Dedifferentiated amniotic fluid mesenchymal stem cell (primary cell): ENCODE data around the gene MGAT4C.
A peak's percentile ranks its signal among the peaks of the same experiment; 100 is the strongest.
"Not testable (repeated sequence)": the region's sequence is repeated elsewhere in the genome, so short reads cannot be mapped to it uniquely, and the experiment has no call there.

ENCODE experiments used
- DNase-seq: peaks from one replicate; pipeline ENCODE4 v3.0.0-alpha.2; 2016; ENCODE audit errors: extremely low spot score

Gene MGAT4C

GRCh38 chr12:86134561-86134960 lies 121.6 kb downstream of the MGAT4C start:
- DNase-seq = peak; percentile 31

GRCh38 chr12:86126900-86127299 lies 129.3 kb downstream of the MGAT4C start:
- not testable (repeated sequence) for DNase-seq

- DNase-seq = no peak
These were observed 133.2 kb downstream of the MGAT4C start for GRCh38 chr12:86122846-86123468.

DNA sequence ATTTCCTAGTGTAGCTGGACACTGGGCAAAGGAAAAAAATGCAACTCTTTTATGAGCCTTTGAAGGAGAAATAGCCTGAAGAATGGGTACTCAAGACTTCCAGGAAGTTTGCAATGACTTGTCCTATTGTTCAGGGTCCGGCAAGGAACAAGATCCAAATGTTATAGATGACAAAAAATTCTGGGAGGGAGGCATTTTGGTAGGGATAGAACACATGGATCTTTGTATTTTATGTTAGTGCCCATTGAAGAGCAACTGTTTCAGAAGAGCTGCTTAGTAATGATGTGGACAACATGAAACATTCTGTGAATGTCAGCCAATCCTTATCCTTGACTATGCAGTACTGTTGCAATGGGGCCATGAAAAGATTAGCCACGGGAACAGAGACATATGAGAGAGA lies 138.0 kb downstream of the MGAT4C start:
- DNase-seq = no peak

GRCh38 chr12:86117711-86118110 lies 138.5 kb downstream of the MGAT4C start:
- no peak for DNase-seq

DNA sequence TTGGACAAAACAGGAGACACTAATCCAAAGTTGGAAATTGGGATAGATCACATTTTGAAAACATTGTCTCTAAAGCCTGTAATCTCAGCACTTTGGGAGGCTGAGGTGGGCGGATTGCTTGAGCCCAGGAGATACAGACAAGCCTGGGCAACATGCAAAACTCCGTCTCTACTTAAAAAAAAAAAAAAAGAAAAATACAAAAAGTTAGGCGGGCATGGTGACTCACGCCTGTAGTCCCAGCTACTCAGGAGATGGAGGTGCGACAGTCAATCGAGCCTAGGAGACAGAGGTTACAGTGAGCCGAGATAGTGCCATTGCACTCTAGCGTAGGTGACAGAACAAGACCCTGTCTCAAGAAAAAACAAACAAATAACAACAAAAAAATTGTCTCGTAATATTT lies 152.1 kb downstream of the MGAT4C start:
- no peak for DNase-seq

- DNase-seq = no peak
These were observed 159.0 kb downstream of the MGAT4C start for GRCh38 chr12:86097161-86097560.

DNA sequence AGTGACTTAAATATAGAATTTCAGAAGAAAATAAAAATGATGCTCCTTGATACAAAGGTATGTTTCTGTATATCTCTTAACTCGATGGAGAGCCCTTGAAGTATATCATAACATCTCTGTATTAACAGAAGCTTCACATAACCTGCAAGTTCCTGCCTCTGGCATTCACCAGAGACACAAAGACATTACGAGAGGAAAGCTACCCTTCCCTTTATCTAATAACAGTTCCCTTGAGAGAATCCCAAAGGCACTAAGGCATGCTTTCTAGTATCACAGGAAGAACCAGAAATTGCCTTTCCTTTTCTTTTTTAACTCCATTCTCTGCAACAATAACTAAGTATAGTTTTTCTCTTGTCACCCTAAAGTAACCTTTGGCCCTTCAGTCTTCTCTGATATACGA lies 164.5 kb downstream of the MGAT4C start:
- DNase-seq = no peak

DNA sequence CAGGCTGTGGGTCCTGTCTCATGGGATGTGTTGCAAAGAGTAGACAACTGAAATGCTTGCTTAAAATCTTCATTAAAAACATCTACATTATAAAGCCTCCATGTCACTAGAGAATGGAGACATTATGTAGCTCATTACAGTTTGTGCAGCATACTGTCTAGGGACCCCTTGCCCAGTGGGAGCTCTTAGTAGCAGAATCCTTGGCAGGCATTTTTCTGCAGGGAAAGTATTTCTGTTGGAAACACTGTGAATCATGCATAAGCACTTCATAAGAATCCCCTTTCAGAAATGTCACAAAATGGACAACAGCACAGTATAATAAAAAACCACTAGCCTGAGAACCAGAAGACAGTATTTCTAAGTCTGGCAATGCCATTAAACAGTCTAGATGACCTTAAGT lies 174.3 kb downstream of the MGAT4C start:
- DNase-seq = no peak

- DNase-seq = not testable (repeated sequence)
These were observed 197.1 kb downstream of the MGAT4C start for GRCh38 chr12:86059052-86059451.

GRCh38 chr12:86057092-86057845 lies 198.9 kb downstream of the MGAT4C start:
- DNase-seq = no peak

DNA sequence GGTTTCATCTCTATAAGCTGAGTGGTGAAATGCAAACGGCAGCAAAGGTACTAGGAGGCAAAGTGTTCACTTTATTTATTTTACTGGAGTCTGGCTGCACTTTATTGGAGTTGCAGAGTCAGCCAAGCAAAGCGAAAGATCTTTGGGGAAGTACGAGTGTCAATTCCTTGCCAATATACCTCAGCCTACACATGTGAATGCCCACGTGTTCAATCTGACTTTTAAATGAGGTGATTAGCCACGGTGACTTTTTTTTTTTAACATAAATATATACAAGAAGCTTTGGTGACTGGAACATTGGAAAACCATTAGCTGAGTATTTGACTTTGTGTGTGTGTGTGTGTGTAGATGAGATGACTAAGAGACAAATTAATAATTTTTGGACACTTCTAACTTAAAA lies 203.3 kb downstream of the MGAT4C start:
- DNase-seq = no peak

- DNase-seq = no peak
These were observed 206.2 kb downstream of the MGAT4C start for GRCh38 chr12:86050010-86050409.

GRCh38 chr12:86044396-86044795 lies 211.8 kb downstream of the MGAT4C start:
- DNase-seq = no peak

DNA sequence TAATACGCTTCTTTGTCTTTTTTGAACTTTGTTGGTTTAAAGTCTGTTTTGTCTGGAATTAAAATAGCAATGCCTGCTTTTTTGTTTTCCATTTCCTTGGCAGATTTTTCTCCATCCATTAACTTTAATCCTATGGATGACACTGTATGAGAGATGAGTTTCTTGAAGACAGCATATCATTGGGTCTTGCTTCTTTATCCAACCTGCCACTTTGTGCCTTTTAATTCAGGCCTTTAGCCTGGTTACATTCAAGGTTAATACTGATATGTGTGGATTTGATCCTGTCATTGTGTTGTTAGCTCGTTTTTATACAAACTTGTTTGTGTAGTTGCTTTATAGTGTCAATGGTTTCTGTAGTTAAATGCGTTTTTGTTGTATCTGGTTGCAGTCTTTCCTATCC lies 214.1 kb downstream of the MGAT4C start:
- DNase-seq = no peak

GRCh38 chr12:86018361-86018760 lies 237.8 kb downstream of the MGAT4C start:
- DNase-seq = no peak

- no peak for DNase-seq
These were observed 241.2 kb downstream of the MGAT4C start for GRCh38 chr12:86015026-86015425.

- DNase-seq = no peak
These were observed 249.5 kb downstream of the MGAT4C start for GRCh38 chr12:86006727-86007126.

DNA sequence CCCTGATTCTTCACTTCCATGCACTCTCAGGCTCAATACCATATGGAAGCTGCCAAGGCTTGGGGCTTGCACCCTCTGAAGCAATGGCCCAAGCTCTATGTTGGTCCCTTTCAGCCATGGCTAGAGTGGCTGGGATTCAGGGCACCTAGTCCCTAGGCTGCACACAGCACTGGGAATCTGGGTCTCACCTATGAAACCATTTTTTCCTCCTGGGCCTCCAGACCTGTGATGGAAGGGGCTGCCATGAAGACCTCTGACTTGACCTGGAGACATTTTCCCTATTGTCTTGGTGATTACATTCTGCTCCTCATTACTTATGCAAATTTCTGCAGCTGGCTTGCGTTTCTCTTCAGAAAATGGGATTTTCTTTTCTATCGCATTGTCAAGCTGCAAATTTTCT lies 258.1 kb downstream of the MGAT4C start:
- no peak for DNase-seq

GRCh38 chr12:85996280-85996679 lies 259.9 kb downstream of the MGAT4C start:
- no peak for DNase-seq

DNA sequence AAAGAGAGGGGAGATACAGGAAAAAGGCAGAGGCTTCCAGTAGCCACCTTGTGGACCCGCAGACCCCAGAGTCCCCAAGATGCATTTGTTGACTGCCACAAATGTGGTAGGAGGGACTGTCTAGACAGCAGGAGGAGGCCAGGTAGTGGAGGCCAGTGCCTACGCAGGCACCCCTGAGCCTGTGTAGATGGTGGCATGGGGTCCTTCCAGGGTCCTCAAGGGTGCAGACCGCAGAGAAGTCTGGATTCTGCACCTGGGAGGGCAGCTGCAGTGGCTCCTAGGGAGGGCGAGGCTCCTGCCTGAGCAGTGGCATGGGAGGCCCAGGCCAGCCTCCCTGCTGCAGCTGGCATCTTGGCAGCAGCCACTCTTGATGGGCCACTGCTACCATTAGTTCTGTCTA lies 262.4 kb downstream of the MGAT4C start:
- no peak for DNase-seq

- no peak for DNase-seq
These were observed 270.2 kb downstream of the MGAT4C start for GRCh38 chr12:85985996-85986395.

DNA sequence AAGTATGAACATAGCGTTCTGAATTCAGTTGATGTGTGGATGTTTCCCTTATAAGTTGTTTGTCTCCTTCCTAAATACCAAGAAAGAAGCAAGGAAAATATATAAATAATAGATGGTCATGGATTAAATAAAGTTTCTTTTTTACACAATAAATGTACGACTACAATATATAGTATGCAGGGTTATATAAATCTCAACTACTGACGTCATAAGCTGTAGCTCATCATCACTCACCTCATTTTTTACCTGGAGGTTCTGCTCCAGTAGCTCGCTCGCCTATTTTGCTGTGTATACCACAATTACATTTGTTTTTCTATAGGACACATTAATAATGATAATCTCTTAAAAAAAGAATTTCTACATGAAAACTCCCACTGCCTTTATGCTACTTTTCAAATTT lies 272.6 kb downstream of the MGAT4C start:
- DNase-seq = no peak

- DNase-seq = no peak
These were observed 276.6 kb downstream of the MGAT4C start for GRCh38 chr12:85979641-85980040.
